H9 (cell line): ENCODE data around the gene GMPR2. TPM values are rescaled to one million over a fixed set of nuclear protein-coding genes. Genes with fewer than 3 reads are reported as not detected.

ENCODE experiments used
- DNase-seq: peaks from one replicate; pipeline ENCODE4 v3.0.0-alpha.2; 2017
- H2AFZ ChIP-seq: one replicate; pipeline ENCODE4 v1.6.1; 2013; ENCODE audit warnings: mild to moderate bottlenecking, low read length, control low read depth, moderate library complexity
- H2AK5ac ChIP-seq: 2 replicates; pipeline ENCODE4 v1.6.1; 2013; ENCODE audit warnings: low read length, control low read depth, mixed read lengths; ENCODE audit not compliant: insufficient read length
- H2BK120ac ChIP-seq: one replicate; pipeline ENCODE4 v1.6.1; 2013; ENCODE audit warnings: low read depth, mild to moderate bottlenecking, low read length, control low read depth, inconsistent platforms; ENCODE audit not compliant: poor library complexity, severe bottlenecking
- H2BK12ac ChIP-seq: 2 replicates; pipeline ENCODE4 v1.6.1; 2013; ENCODE audit warnings: low read length, control low read depth, mixed read lengths, low read depth; ENCODE audit not compliant: insufficient read length
- H2BK15ac ChIP-seq: 2 replicates; pipeline ENCODE4 v1.6.1; 2013; ENCODE audit warnings: low read depth, low read length, control low read depth
- H2BK20ac ChIP-seq: one replicate; pipeline ENCODE4 v1.6.1; 2013; ENCODE audit warnings: low read depth, mild to moderate bottlenecking, low read length, control low read depth, inconsistent platforms; ENCODE audit not compliant: poor library complexity, severe bottlenecking
- H2BK5ac ChIP-seq: 2 replicates; pipeline ENCODE4 v1.6.1; 2013; ENCODE audit warnings: low read length, control low read depth, mixed read lengths; ENCODE audit not compliant: insufficient read length
- H3K14ac ChIP-seq: 2 replicates; pipeline ENCODE4 v1.6.1; 2013; ENCODE audit warnings: low read length, control low read depth; ENCODE audit not compliant: insufficient read depth
- H3K18ac ChIP-seq: 2 replicates; pipeline ENCODE4 v1.6.1; 2013; ENCODE audit warnings: low read depth, mild to moderate bottlenecking, mixed read lengths, low read length, control low read depth; ENCODE audit not compliant: insufficient read length
- H3K23ac ChIP-seq: 2 replicates; pipeline ENCODE4 v1.6.1; 2013; ENCODE audit warnings: low read length, control low read depth, mixed read lengths, low read depth; ENCODE audit not compliant: insufficient read length
- H3K23me2 ChIP-seq: 2 replicates; pipeline ENCODE4 v1.6.1; 2013; ENCODE audit warnings: low read depth, mild to moderate bottlenecking, mixed read lengths, low read length, control low read depth; ENCODE audit not compliant: insufficient read length, poor library complexity, severe bottlenecking
- H3K27ac ChIP-seq: 2 replicates; pipeline ENCODE4 v1.5.1; 2013; ENCODE audit warnings: low read length, control low read depth, mixed read lengths, low read depth; ENCODE audit not compliant: insufficient read length
- H3K27me3 ChIP-seq: 2 replicates; pipeline ENCODE4 v1.6.1; 2013; ENCODE audit warnings: low read length, control low read depth, inconsistent platforms; ENCODE audit not compliant: insufficient read depth
- H3K4ac ChIP-seq: 2 replicates; pipeline ENCODE4 v1.6.1; 2013; ENCODE audit warnings: low read depth, mild to moderate bottlenecking, control low read depth, inconsistent platforms, low read length, moderate library complexity
- H3K4me1 ChIP-seq: 2 replicates; pipeline ENCODE4 v1.6.1; 2013; ENCODE audit warnings: low read length, control low read depth, inconsistent platforms; ENCODE audit not compliant: insufficient read depth
- H3K4me2 ChIP-seq: 2 replicates; pipeline ENCODE4 v1.6.1; 2013; ENCODE audit warnings: low read length, control low read depth, mixed read lengths; ENCODE audit not compliant: insufficient read length, insufficient read depth
- H3K56ac ChIP-seq: 2 replicates; pipeline ENCODE4 v1.6.1; 2013; ENCODE audit warnings: low read depth, mild to moderate bottlenecking, mixed read lengths, low read length, control low read depth; ENCODE audit not compliant: insufficient read length
- H3K79me1 ChIP-seq: 2 replicates; pipeline ENCODE4 v1.6.1; 2013; ENCODE audit warnings: low read depth, mild to moderate bottlenecking, moderate library complexity, low read length, control low read depth, inconsistent platforms; ENCODE audit not compliant: insufficient read depth, poor library complexity, severe bottlenecking
- H3K79me2 ChIP-seq: 2 replicates; pipeline ENCODE4 v1.6.1; 2013; ENCODE audit warnings: low read length, control low read depth, inconsistent platforms; ENCODE audit not compliant: insufficient read depth
- H3K9ac ChIP-seq: 2 replicates; pipeline ENCODE4 v1.6.1; 2013; ENCODE audit warnings: low read length, control low read depth, mixed read lengths; ENCODE audit not compliant: insufficient read length; ENCODE audit errors: extremely low read depth
- H3K9me3 ChIP-seq: one replicate; pipeline ENCODE4 v1.6.1; 2013; ENCODE audit warnings: low read depth, low read length, inconsistent platforms; ENCODE audit not compliant: control insufficient read depth
- H3T11ph ChIP-seq: one replicate; pipeline ENCODE4 v1.6.1; 2013; ENCODE audit warnings: mild to moderate bottlenecking, low read length, control low read depth, inconsistent platforms
- H4K20me1 ChIP-seq: one replicate; pipeline ENCODE4 v1.6.1; 2013; ENCODE audit not compliant: control insufficient read depth, insufficient read length, insufficient read depth
- H4K5ac ChIP-seq: 2 replicates; pipeline ENCODE4 v1.6.1; 2013; ENCODE audit warnings: low read depth, mild to moderate bottlenecking, mixed read lengths, low read length, control low read depth; ENCODE audit not compliant: insufficient read length
- H4K8ac ChIP-seq: replicated peaks from 2 replicates; pipeline ENCODE4 v1.6.1; 2013; ENCODE audit warnings: low read length, control low read depth, mixed read lengths, low read depth; ENCODE audit not compliant: insufficient read length
- H4K91ac ChIP-seq: 2 replicates; pipeline ENCODE4 v1.6.1; 2013; ENCODE audit warnings: low read depth, mild to moderate bottlenecking, moderate library complexity, mixed read lengths, low read length, control low read depth; ENCODE audit not compliant: insufficient read length
- H3K27ac Mint-ChIP-seq, 3 experiments: 2 replicates in 2 of 3; 3 replicates in 1 of 3; pipeline ENCODE4 v1.8.0; 2020 to 2021; ENCODE audit warnings: mixed read lengths in 3 of 3, mild to moderate bottlenecking in 1 of 3, moderate library complexity in 1 of 3
- H3K27me3 Mint-ChIP-seq: 2 replicates; pipeline ENCODE4 v1.8.0; 2021; ENCODE audit warnings: low read depth, mild to moderate bottlenecking, moderate library complexity, mixed read lengths
- H3K36me3 Mint-ChIP-seq, 3 experiments: 2 replicates in 2 of 3; 3 replicates in 1 of 3; pipeline ENCODE4 v1.8.0; 2020 to 2021; ENCODE audit warnings: low read depth in 3 of 3, mixed read lengths in 3 of 3; ENCODE audit not compliant: insufficient read depth in 1 of 3
- H3K4me1 Mint-ChIP-seq, 2 experiments: 2 replicates each; pipeline ENCODE4 v1.8.0; 2020; ENCODE audit warnings: mixed read lengths in 2 of 2
- H3K4me3 Mint-ChIP-seq, 2 experiments: 2 replicates in 1 of 2; 3 replicates in 1 of 2; pipeline ENCODE4 v1.8.0; 2020 to 2021; ENCODE audit warnings: mild to moderate bottlenecking in 2 of 2, mixed read lengths in 2 of 2, moderate library complexity in 1 of 2
- H3K9me3 Mint-ChIP-seq, 2 experiments: 2 replicates in 1 of 2; 3 replicates in 1 of 2; pipeline ENCODE4 v1.8.0; 2020; ENCODE audit warnings: mild to moderate bottlenecking in 2 of 2, mixed read lengths in 2 of 2, moderate library complexity in 1 of 2
- CTCF ChIP-seq: fragments of 200-600 bp; sonication (generic); conservative IDR thresholded peaks from 3 replicates; pipeline ENCODE4 v1.8.0; 2021; ENCODE audit warnings: antibody characterized with exemption, mild to moderate bottlenecking
- WGBS: extraction: QIAGEN DNeasy Blood & Tissue Kit; methylation state at CpG from one replicate; pipeline ENCODE4 v1.1.7; 2013; ENCODE audit warnings: missing lambda C conversion rate, low lambda C conversion rate, mixed read lengths; ENCODE audit not compliant: insufficient read length; ENCODE audit errors: extremely low coverage; 5-methylcytosine and 5-hydroxymethylcytosine counted together
- total RNA-seq: library from RNA; stranded (reverse); gene quantifications from 2 replicates; pipeline ENCODE4 v1.2.1, GENCODE V29; 2021

GMPR2 gene
- total RNA-seq, 1 experiment from 2014 or later, result 84.7 TPM

GRCh38 chr14:24270537-24271133, 37.9 kb downstream of the GMPR2 start:
- H2BK12ac ChIP-seq, result no peak overlapping the region
- H3K14ac ChIP-seq, result no peak overlapping the region
- WGBS, result no CpG with 5 or more reads among the region's 13 CpGs
- DNase-seq, result no peak
- H4K5ac ChIP-seq, result no peak overlapping the region
- H3K4ac ChIP-seq, result no peak overlapping the region
- no peak overlapping the region for H3K56ac ChIP-seq
- no peak overlapping the region for H3T11ph ChIP-seq
- H4K91ac ChIP-seq, result no peak overlapping the region
- H2AFZ ChIP-seq, result no peak overlapping the region
- H3K23me2 ChIP-seq, result peaks cover 8% of the 10 kb centered on the region
- no peak overlapping the region for H3K18ac ChIP-seq
- H3K4me1 ChIP-seq, result no peaks in the 10 kb centered on the region
- peak overlapping the region; percentile 88 to 97 (median 96); a peak in 6 of 7 replicates for H3K27ac Mint-ChIP-seq
- no peak overlapping the region for H3K9ac ChIP-seq
- H3K27me3 Mint-ChIP-seq, result no peaks in the 10 kb centered on the region
- H4K20me1 ChIP-seq, result no peaks in the 10 kb centered on the region
- peaks cover 3 to 21% (median 14%) of the 10 kb centered on the region in 3 experiments; a peak in 5 of 7 replicates for H3K36me3 Mint-ChIP-seq
- no peaks in the 10 kb centered on the region for H3K79me2 ChIP-seq
- peak overlapping the region; percentile 83 to 86 for H3K4me3 Mint-ChIP-seq
- H3K4me2 ChIP-seq, result peak overlapping the region; percentile 69
- no peak overlapping the region for H2BK120ac ChIP-seq
- H3K79me1 ChIP-seq, result no peaks in the 10 kb centered on the region
- H3K9me3 Mint-ChIP-seq, result no peaks in the 10 kb centered on the region
- H3K9me3 ChIP-seq, result no peaks in the 10 kb centered on the region
- no peaks in the 10 kb centered on the region for H3K27me3 ChIP-seq
- H3K4me1 Mint-ChIP-seq, result peaks cover 12 to 14% of the 10 kb centered on the region in 2 experiments
- no peak overlapping the region for H2BK15ac ChIP-seq
- no peak for TF ChIP-seq CTCF
- H2BK20ac ChIP-seq, result no peak overlapping the region
- no peak overlapping the region for H3K23ac ChIP-seq
- no peak overlapping the region for H2BK5ac ChIP-seq
- H2AK5ac ChIP-seq, result no peak overlapping the region
- H4K8ac ChIP-seq, result no peak overlapping the region
- H3K27ac ChIP-seq, result no peak overlapping the region
